Measurements from ENCODE around the gene FMNL2. TPM values are rescaled to one million over a fixed set of nuclear protein-coding genes. Genes with fewer than 3 reads are reported as not detected.

FMNL2 gene
- total RNA-seq, 1 experiment from 2014 or later, result 33.6 TPM

DNA sequence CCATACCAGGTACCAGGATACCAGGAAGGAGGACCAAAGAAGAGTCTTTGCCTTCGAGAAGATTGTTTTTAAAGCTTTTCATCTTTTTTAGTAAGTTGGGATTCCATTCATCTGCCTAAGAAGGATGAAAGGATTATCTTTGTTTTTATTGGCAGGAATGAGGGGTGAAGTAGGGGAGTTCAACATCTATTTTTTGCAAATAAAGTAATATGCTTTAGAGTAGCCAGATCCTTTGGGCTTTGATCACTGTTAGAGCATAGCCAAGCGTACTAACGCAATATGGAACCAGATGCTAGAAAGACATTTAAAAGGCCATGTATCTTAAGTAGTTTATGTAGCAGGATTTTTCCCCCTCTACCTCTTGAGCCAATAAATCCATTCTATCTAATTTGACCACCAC lies 249.3 kb downstream of the FMNL2 start:
- TF ChIP-seq SIN3A (IDR thresholded peaks at IDR 0.05; ENCODE audit: borderline replicate concordance, insufficient read depth, low read depth, low read length) (no peak), TCF7L2 (IDR thresholded peaks at IDR 0.05; ENCODE audit: low read depth, low read length) (no peak), POLR2AphosphoS5 (IDR thresholded peaks at IDR 0.05; ENCODE audit: low read depth, low read length) (no peak)
- TF ChIP-seq, protein P1, sequence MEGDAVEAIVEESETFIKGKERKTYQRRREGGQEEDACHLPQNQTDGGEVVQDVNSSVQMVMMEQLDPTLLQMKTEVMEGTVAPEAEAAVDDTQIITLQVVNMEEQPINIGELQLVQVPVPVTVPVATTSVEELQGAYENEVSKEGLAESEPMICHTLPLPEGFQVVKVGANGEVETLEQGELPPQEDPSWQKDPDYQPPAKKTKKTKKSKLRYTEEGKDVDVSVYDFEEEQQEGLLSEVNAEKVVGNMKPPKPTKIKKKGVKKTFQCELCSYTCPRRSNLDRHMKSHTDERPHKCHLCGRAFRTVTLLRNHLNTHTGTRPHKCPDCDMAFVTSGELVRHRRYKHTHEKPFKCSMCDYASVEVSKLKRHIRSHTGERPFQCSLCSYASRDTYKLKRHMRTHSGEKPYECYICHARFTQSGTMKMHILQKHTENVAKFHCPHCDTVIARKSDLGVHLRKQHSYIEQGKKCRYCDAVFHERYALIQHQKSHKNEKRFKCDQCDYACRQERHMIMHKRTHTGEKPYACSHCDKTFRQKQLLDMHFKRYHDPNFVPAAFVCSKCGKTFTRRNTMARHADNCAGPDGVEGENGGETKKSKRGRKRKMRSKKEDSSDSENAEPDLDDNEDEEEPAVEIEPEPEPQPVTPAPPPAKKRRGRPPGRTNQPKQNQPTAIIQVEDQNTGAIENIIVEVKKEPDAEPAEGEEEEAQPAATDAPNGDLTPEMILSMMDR (IDR thresholded peaks at IDR 0.05), result no peak
- TF ChIP-seq, protein P2, sequence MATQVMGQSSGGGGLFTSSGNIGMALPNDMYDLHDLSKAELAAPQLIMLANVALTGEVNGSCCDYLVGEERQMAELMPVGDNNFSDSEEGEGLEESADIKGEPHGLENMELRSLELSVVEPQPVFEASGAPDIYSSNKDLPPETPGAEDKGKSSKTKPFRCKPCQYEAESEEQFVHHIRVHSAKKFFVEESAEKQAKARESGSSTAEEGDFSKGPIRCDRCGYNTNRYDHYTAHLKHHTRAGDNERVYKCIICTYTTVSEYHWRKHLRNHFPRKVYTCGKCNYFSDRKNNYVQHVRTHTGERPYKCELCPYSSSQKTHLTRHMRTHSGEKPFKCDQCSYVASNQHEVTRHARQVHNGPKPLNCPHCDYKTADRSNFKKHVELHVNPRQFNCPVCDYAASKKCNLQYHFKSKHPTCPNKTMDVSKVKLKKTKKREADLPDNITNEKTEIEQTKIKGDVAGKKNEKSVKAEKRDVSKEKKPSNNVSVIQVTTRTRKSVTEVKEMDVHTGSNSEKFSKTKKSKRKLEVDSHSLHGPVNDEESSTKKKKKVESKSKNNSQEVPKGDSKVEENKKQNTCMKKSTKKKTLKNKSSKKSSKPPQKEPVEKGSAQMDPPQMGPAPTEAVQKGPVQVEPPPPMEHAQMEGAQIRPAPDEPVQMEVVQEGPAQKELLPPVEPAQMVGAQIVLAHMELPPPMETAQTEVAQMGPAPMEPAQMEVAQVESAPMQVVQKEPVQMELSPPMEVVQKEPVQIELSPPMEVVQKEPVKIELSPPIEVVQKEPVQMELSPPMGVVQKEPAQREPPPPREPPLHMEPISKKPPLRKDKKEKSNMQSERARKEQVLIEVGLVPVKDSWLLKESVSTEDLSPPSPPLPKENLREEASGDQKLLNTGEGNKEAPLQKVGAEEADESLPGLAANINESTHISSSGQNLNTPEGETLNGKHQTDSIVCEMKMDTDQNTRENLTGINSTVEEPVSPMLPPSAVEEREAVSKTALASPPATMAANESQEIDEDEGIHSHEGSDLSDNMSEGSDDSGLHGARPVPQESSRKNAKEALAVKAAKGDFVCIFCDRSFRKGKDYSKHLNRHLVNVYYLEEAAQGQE (IDR thresholded peaks at IDR 0.05; ENCODE audit: insufficient read depth in 1 of 2, low read depth in 2 of 2, low read length in 1 of 2), result no peak
- no TSS peak for BruUV-seq (replicated peaks)
- intact Hi-C loops (cut with micrococcal nuclease; ENCODE audit: unreplicated experiment), result no loop called here
- ChIA-PET POLR2A (no interaction called here), CTCF (no interaction called here)
- ATAC-seq (no peak), DNase-seq (ENCODE audit: low read depth, low spot score) (no peak)
- H3K36me3 ChIP-seq (ENCODE audit: control insufficient read depth, insufficient read depth, low read length), result peaks cover 2% of the 10 kb centered on the region; the same call in 1 of the 2 replicates
- in situ Hi-C loops (cut with HindIII; ENCODE audit: low pct_unique_long_range_greater_than_20kb, low sequenced_read_pairs), result no loop called here
- no peaks in the 10 kb centered on the region for H3K9me3 ChIP-seq (ENCODE audit: control insufficient read depth, insufficient read depth, low read depth, low read length)
- no peaks in the 10 kb centered on the region for H3K27me3 ChIP-seq (ENCODE audit: control insufficient read depth, insufficient read depth, low read length)
- H3K4me3 ChIP-seq (ENCODE audit: low read depth in 2 of 2, low read length in 2 of 2), result no peak overlapping the region
- no peak overlapping the region for H3K27ac ChIP-seq (ENCODE audit: low read length)
- no peaks in the 10 kb centered on the region for H3K4me1 ChIP-seq (ENCODE audit: control insufficient read depth, insufficient read depth, low read length)

DNA sequence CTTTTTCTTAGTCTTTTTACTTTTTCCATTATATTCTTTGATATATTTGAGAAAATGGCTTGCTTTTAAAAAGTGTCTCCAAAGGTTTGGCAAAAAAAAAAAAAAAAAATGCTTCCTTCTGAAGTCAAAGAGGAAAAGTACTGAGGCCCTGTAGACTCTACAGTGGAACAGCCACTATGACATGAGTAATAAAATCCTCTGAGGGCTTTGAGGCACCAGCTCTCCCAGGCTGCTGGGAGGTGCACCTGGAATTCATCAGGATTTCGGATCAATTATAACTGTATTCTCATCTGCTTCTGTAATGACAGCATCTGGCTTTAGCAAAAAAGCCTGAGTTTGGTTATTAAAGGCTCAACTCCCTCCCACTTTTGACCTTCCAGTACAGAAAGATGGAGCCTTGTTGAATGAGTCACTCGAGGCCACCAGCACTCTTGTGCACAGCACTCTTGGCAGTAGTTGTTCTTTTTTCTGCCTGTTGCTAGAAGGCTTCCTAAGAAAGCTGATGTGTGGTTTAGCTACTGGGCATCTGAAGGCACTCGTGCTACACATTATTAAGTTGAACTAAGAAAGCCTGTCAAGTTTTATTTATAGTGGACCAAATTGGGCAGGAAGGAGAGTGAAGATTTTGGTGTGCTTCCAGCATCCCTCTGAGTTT lies 251.0 kb downstream of the FMNL2 start:
- Histone ChIP-seq H3K9me3 (ENCODE audit: control insufficient read depth, insufficient read depth, low read depth, low read length) (no peaks in the 10 kb centered on the region), H3K27ac (ENCODE audit: low read length) (no peak overlapping the region), H3K36me3 (ENCODE audit: control insufficient read depth, insufficient read depth, low read length) (peaks cover 2% of the 10 kb centered on the region; the same call in 1 of the 2 replicates), H3K4me1 (ENCODE audit: control insufficient read depth, insufficient read depth, low read length) (no peaks in the 10 kb centered on the region), H3K4me3 (ENCODE audit: low read depth in 2 of 2, low read length in 2 of 2) (no peak overlapping the region), H3K27me3 (ENCODE audit: control insufficient read depth, insufficient read depth, low read length) (no peaks in the 10 kb centered on the region)
- ATAC-seq (no peak), DNase-seq (ENCODE audit: low read depth, low spot score) (no peak)
- no TSS peak for BruUV-seq (replicated peaks)
- in situ Hi-C loops (cut with HindIII; ENCODE audit: low pct_unique_long_range_greater_than_20kb, low sequenced_read_pairs), result no loop called here
- CTCF ChIA-PET, result no interaction called here
- intact Hi-C loops (cut with micrococcal nuclease; ENCODE audit: unreplicated experiment), result no loop called here
- TF ChIP-seq, protein P2 (IDR thresholded peaks at IDR 0.05; ENCODE audit: insufficient read depth in 1 of 2, low read depth in 2 of 2, low read length in 1 of 2), result no peak
- no peak for TF ChIP-seq TCF7L2 (IDR thresholded peaks at IDR 0.05; ENCODE audit: low read depth, low read length)
- TF ChIP-seq SIN3A (IDR thresholded peaks at IDR 0.05; ENCODE audit: borderline replicate concordance, insufficient read depth, low read depth, low read length), result no peak
- POLR2A ChIA-PET, result no interaction called here

Measured in Panc1 (cell line).